ENCODE results near the gene DNAJC1.
"Not testable (repeated sequence)": the region's sequence is repeated elsewhere in the genome, so short reads cannot be mapped to it uniquely, and the experiment has no call there.

- TF ChIP-seq CTCF (IDR thresholded peaks at IDR 0.05; ENCODE audit: insufficient read depth, low read depth, low read length); EZH2 (IDR thresholded peaks at IDR 0.05; ENCODE audit: insufficient read depth, low read length): not testable (repeated sequence)
These were observed 130.8 kb downstream of the DNAJC1 start for GRCh38 chr10:21872771-21873170.

Measured in astrocyte (in vitro differentiated cells and primary cell).